Ureter (tissue), 1 donor: Measurements from ENCODE around the gene C12orf60. TPM values are rescaled to one million over a fixed set of nuclear protein-coding genes. Genes with fewer than 3 reads are reported as not detected.

Experiments used
- DNase-seq: peaks from one replicate; pipeline ENCODE4 v3.0.0-alpha.2; 2020; ENCODE audit warnings: low spot score
- total RNA-seq: library from RNA; stranded (reverse); gene quantifications from one replicate; pipeline ENCODE4 v1.2.4, GENCODE V29; 2023
- donor health status: DM: yes; HTN: yes; CAD: no.

The C12orf60 gene
- total RNA-seq, 1 donor from 2014 or later, result 0.99 TPM

- no peak for DNase-seq
Observed at GRCh38 chr12:14873440-14874185, 70.1 kb downstream of the C12orf60 start.

Other genes with a start within 250 kb of the C12orf60 start
- gene PLBD1, start 235.8 kb upstream of the C12orf60 start, total RNA-seq, result 85.4 TPM
- gene GUCY2C, start 107.1 kb upstream of the C12orf60 start, total RNA-seq, result not detected
- 54.0 TPM for gene WBP11, start 192 bp upstream of the C12orf60 start, total RNA-seq
- gene SMCO3, start 10.5 kb downstream of the C12orf60 start, total RNA-seq, result not detected
- 1.5 TPM for gene ART4, start 39.9 kb downstream of the C12orf60 start, total RNA-seq
- gene MGP, start 82.2 kb downstream of the C12orf60 start, total RNA-seq, result 500 TPM
- gene ERP27, start 134.9 kb downstream of the C12orf60 start, total RNA-seq, result 122 TPM
- gene ARHGDIB, start 157.9 kb downstream of the C12orf60 start, total RNA-seq, result 264 TPM
- gene PDE6H, start 169.4 kb downstream of the C12orf60 start, total RNA-seq, result not detected